Mucosa of rectum (tissue), 2 donors: ENCODE data around the gene CYB5A.
"Not testable (repeated sequence)": the region's sequence is repeated elsewhere in the genome, so short reads cannot be mapped to it uniquely, and the experiment has no call there.

Source experiments
- H3K27ac ChIP-seq, 2 donors: one replicate each; pipeline ENCODE4 v1.7.0; 2013; ENCODE audit warnings: inconsistent platforms in 2 of 2, low read depth in 2 of 2, low read length in 2 of 2
- H3K27me3 ChIP-seq, 2 donors: one replicate each; pipeline ENCODE4 v1.7.0; 2013; ENCODE audit warnings: low read length in 2 of 2; ENCODE audit not compliant: control insufficient read depth in 2 of 2, insufficient read depth in 2 of 2
- H3K36me3 ChIP-seq, 2 donors: one replicate each; pipeline ENCODE4 v1.7.0; 2013; ENCODE audit warnings: low read length in 2 of 2; ENCODE audit not compliant: control insufficient read depth in 2 of 2, insufficient read depth in 2 of 2
- H3K4me1 ChIP-seq, 2 donors: one replicate each; pipeline ENCODE4 v1.7.0; 2013; ENCODE audit warnings: low read length in 2 of 2, mild to moderate bottlenecking in 1 of 2; ENCODE audit not compliant: control insufficient read depth in 2 of 2, insufficient read depth in 2 of 2
- H3K4me3 ChIP-seq, 2 donors: one replicate each; pipeline ENCODE4 v1.7.0; 2013; ENCODE audit warnings: low read length in 2 of 2
- H3K9ac ChIP-seq, 2 donors: one replicate each; pipeline ENCODE4 v1.7.0; 2013; ENCODE audit warnings: low read length in 2 of 2, low read depth in 1 of 2, mild to moderate bottlenecking in 1 of 2
- H3K9me3 ChIP-seq, 2 donors: one replicate each; pipeline ENCODE4 v1.7.0; 2013; ENCODE audit warnings: low read length in 2 of 2; ENCODE audit not compliant: control insufficient read depth in 2 of 2
- donor health status: healthy.
- donor health status: Normal muscosa, but diverticular disease.

The CYB5A gene

GRCh38 chr18:74294526-74294925, 2.8 kb upstream of the CYB5A start:
- Histone ChIP-seq H3K4me3 (no peak overlapping the region), H3K36me3 (no peaks in the 10 kb centered on the region), H3K9ac (no peak overlapping the region), H3K27ac (no peak overlapping the region), H3K27me3 (no peaks in the 10 kb centered on the region), H3K4me1 (peaks cover 6 to 8% of the 10 kb centered on the region in 2 donors), H3K9me3 (no peaks in the 10 kb centered on the region)

GRCh38 chr18:74292982-74293381, 1.2 kb upstream of the CYB5A start:
- H3K9ac ChIP-seq: peak overlapping the region in 1 of 2 donors; percentile 52
- H3K4me3 ChIP-seq: peak overlapping the region in 1 of 2 donors; percentile 93
- H3K27ac ChIP-seq: not testable (repeated sequence)

GRCh38 chr18:74292541-74292858, 737 bp upstream of the CYB5A start:
- H3K4me3 ChIP-seq: peak overlapping the region; percentile 71 to 93
- H3K9me3 ChIP-seq: no peaks in the 10 kb centered on the region
- no peaks in the 10 kb centered on the region for H3K36me3 ChIP-seq
- peak overlapping the region; percentile 65 to 79 for H3K27ac ChIP-seq
- no peaks in the 10 kb centered on the region for H3K27me3 ChIP-seq
- peak overlapping the region; percentile 52 to 65 for H3K9ac ChIP-seq
- peaks cover 6 to 8% of the 10 kb centered on the region in 2 donors for H3K4me1 ChIP-seq

More at GRCh38 chr18:74292982-74293381, 1.2 kb upstream of the CYB5A start:
- not testable (repeated sequence) for H3K9me3 ChIP-seq, H3K27me3 ChIP-seq, H3K36me3 ChIP-seq, H3K4me1 ChIP-seq

- Histone ChIP-seq H3K9me3 (no peaks in the 10 kb centered on the region), H3K9ac (peak overlapping the region; percentile 65 to 66), H3K27me3 (no peaks in the 10 kb centered on the region), H3K4me3 (peak overlapping the region; percentile 71 to 93), H3K27ac (peak overlapping the region; percentile 78 to 79), H3K36me3 (no peaks in the 10 kb centered on the region), H3K4me1 (peaks cover 6 to 8% of the 10 kb centered on the region in 2 donors)
Observed at GRCh38 chr18:74291472-74291770, 342 bp downstream of the CYB5A start.

GRCh38 chr18:74290794-74291471, 830 bp downstream of the CYB5A start:
- Histone ChIP-seq H3K4me3 (peak overlapping the region; percentile 71 to 93), H3K36me3 (no peaks in the 10 kb centered on the region), H3K9ac (peak overlapping the region; percentile 65 to 66), H3K27ac (peak overlapping the region; percentile 78 to 79), H3K4me1 (peaks cover 6 to 8% of the 10 kb centered on the region in 2 donors), H3K27me3 (no peaks in the 10 kb centered on the region), H3K9me3 (no peaks in the 10 kb centered on the region)

- no peak overlapping the region for H3K27ac ChIP-seq
- H3K4me1 ChIP-seq: peaks cover 7 to 8% of the 10 kb centered on the region in 2 donors
- H3K27me3 ChIP-seq: no peaks in the 10 kb centered on the region
- H3K36me3 ChIP-seq: no peaks in the 10 kb centered on the region
- no peaks in the 10 kb centered on the region for H3K9me3 ChIP-seq
- H3K4me3 ChIP-seq: no peak overlapping the region
- no peak overlapping the region for H3K9ac ChIP-seq
Observed at GRCh38 chr18:74290021-74290420, 1.7 kb downstream of the CYB5A start.

- no peak overlapping the region for H3K4me3 ChIP-seq
- no peak overlapping the region for H3K27ac ChIP-seq
- H3K9ac ChIP-seq: no peak overlapping the region
- H3K36me3 ChIP-seq: no peaks in the 10 kb centered on the region
- no peaks in the 10 kb centered on the region for H3K27me3 ChIP-seq
- no peaks in the 10 kb centered on the region for H3K9me3 ChIP-seq
- peaks cover 12 to 13% of the 10 kb centered on the region in 2 donors for H3K4me1 ChIP-seq
Observed at GRCh38 chr18:74289137-74289536, 2.6 kb downstream of the CYB5A start.

- Histone ChIP-seq H3K9ac (no peak overlapping the region), H3K4me1 (peaks cover 12 to 13% of the 10 kb centered on the region in 2 donors), H3K4me3 (no peak overlapping the region), H3K27me3 (no peaks in the 10 kb centered on the region), H3K9me3 (no peaks in the 10 kb centered on the region), H3K36me3 (no peaks in the 10 kb centered on the region), H3K27ac (no peak overlapping the region)
Observed at GRCh38 chr18:74288730-74289129, 3.0 kb downstream of the CYB5A start.

GRCh38 chr18:74288041-74288440, 3.7 kb downstream of the CYB5A start:
- no peaks in the 10 kb centered on the region for H3K27me3 ChIP-seq
- H3K27ac ChIP-seq: no peak overlapping the region
- H3K4me1 ChIP-seq: peaks cover 14 to 16% of the 10 kb centered on the region in 2 donors
- no peak overlapping the region for H3K4me3 ChIP-seq
- H3K36me3 ChIP-seq: no peaks in the 10 kb centered on the region
- H3K9ac ChIP-seq: no peak overlapping the region
- H3K9me3 ChIP-seq: no peaks in the 10 kb centered on the region

GRCh38 chr18:74286856-74287255, 4.9 kb downstream of the CYB5A start:
- no peaks in the 10 kb centered on the region for H3K36me3 ChIP-seq
- H3K27ac ChIP-seq: no peak overlapping the region
- no peak overlapping the region for H3K9ac ChIP-seq
- H3K4me1 ChIP-seq: peaks cover 20 to 27% of the 10 kb centered on the region in 2 donors
- no peaks in the 10 kb centered on the region for H3K27me3 ChIP-seq
- no peak overlapping the region for H3K4me3 ChIP-seq
- H3K9me3 ChIP-seq: no peaks in the 10 kb centered on the region
